Stimulated activated CD8-positive, alpha-beta memory T cell treated with anti-CD3 and anti-CD28 coated beads, Interleukin-7, amount 100 ng/mL, for 48 hours (primary cell): Measurements from ENCODE around the gene LRRC73.
"Not testable (repeated sequence)": the region's sequence is repeated elsewhere in the genome, so short reads cannot be mapped to it uniquely, and the experiment has no call there.

Experiments used
- DNase-seq, 2 donors: peaks; one replicate each; pipeline ENCODE4 v3.0.0-alpha.2; 2020; ENCODE audit warnings: low read depth in 1 of 2; ENCODE audit errors: extremely low read depth in 1 of 2

Gene LRRC73

GRCh38 chr6:43467265-43467664, 42.9 kb downstream of the LRRC73 start:
- DNase-seq: not testable (repeated sequence)

DNA sequence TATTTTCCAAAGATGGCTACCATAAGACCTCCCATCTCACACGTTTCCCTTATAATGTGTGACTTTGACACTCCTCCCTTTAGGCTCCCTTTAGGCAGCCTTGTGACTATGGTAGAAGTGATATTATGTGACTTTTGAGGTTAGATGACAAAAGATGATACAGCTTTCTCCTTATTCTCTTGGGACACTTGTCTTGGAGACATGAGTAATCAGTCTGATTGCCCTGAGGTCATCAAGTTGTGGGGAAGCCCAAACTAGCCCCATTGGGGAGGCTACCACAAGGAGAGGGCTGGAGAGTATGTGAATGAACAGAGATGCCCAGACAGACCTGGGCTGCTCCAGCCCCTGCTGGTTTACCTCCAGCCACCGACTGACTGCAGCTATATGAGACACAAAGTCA, 44.2 kb downstream of the LRRC73 start:
- no peak for DNase-seq

- DNase-seq: no peak
Observed at GRCh38 chr6:43464337-43464736, 45.8 kb downstream of the LRRC73 start.

DNA sequence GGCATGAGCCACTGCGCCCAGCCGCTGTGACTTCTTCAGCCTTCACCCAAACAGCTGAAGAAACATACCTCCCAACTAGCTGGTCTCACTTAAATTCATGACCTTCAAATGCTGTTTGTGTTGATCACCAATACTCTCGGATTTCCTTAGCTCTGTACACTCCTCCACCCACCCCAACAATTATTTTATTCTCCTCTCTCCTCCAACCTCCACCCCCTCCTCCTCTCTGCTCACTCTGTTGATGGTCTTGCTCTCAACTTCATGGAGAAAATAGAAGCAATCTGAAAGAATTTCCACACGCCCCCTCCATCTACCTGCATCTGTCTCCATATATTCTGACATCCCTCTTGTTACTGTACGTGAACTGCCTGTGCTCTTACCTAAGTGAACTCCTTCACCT, 48.2 kb downstream of the LRRC73 start:
- no peak for DNase-seq

GRCh38 chr6:43460032-43460431, 50.1 kb downstream of the LRRC73 start:
- no peak for DNase-seq

GRCh38 chr6:43459535-43459934, 50.6 kb downstream of the LRRC73 start:
- no peak for DNase-seq

DNA sequence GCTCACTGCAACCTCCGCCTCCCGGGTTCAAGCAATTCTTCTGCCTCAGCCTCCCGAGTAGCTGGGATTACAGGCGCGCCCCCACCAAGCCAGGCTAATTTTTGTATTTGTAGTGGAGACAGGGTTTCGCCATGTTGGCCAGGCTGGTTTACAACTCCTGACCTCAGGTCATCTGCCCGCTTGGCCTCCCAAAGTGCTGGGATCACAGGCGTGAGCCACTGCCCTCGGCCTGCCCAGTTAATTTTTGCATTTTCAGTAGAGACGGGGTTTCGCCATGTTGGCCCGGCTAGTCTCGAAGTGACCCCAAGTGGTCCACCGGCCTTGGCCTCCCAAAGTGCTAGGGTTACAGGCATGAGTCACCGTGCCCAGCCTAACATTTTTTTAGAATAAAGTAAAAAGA, 52.0 kb downstream of the LRRC73 start:
- DNase-seq: not testable (repeated sequence)

GRCh38 chr6:43457643-43458042, 52.5 kb downstream of the LRRC73 start:
- DNase-seq: no peak
